GM23338 (cell line): ENCODE data around the gene PTPRN2. TPM values are rescaled to one million over a fixed set of nuclear protein-coding genes. Genes with fewer than 3 reads are reported as not detected.

ENCODE experiments used
- ATAC-seq: fragments of 200-7000 bp; cut with Tn5 transposase; 3 replicates; pipeline ENCODE4 v1.9.1; 2020
- DNase-seq: peaks from one replicate; pipeline ENCODE4 v3.0.0-alpha.2; 2015; ENCODE audit warnings: low spot score
- H2AFZ ChIP-seq: fragments of 200-600 bp; sonication (generic); 2 replicates; pipeline ENCODE4 v1.8.0; 2016; ENCODE audit warnings: antibody characterized with exemption, mild to moderate bottlenecking, moderate library complexity
- H3F3A ChIP-seq: fragments of 200-600 bp; sonication (generic); replicated peaks from 2 replicates; pipeline ENCODE4 v1.8.0; 2017; ENCODE audit warnings: antibody characterized with exemption, mixed run types, low read depth
- H3K27ac ChIP-seq: fragments of 200-600 bp; sonication (generic); 2 replicates; pipeline ENCODE4 v1.6.1; 2016; ENCODE audit warnings: low read depth
- H3K27me3 ChIP-seq: fragments of 200-600 bp; sonication (generic); 2 replicates; pipeline ENCODE4 v1.8.0; 2016; ENCODE audit warnings: mild to moderate bottlenecking, mixed run types, moderate library complexity; ENCODE audit not compliant: insufficient read depth
- H3K36me3 ChIP-seq: fragments of 200-600 bp; sonication (generic); 2 replicates; pipeline ENCODE4 v1.8.0; 2016; ENCODE audit warnings: mild to moderate bottlenecking; ENCODE audit not compliant: insufficient read depth
- H3K4me1 ChIP-seq: fragments of 200-600 bp; sonication (generic); 2 replicates; pipeline ENCODE4 v1.8.0; 2016; ENCODE audit warnings: mild to moderate bottlenecking, moderate library complexity; ENCODE audit not compliant: insufficient read depth
- H3K4me2 ChIP-seq: fragments of 200-600 bp; sonication (generic); 2 replicates; pipeline ENCODE4 v1.7.1; 2017; ENCODE audit warnings: mixed run types
- H3K4me3 ChIP-seq: fragments of 200-600 bp; sonication (generic); 2 replicates; pipeline ENCODE4 v1.6.1; 2016; ENCODE audit warnings: mixed run types
- H3K79me2 ChIP-seq: fragments of 200-600 bp; sonication (generic); replicated peaks from 2 replicates; pipeline ENCODE4 v1.8.0; 2017; ENCODE audit warnings: mild to moderate bottlenecking; ENCODE audit not compliant: insufficient read depth
- H3K9me2 ChIP-seq: fragments of 200-600 bp; sonication (generic); 2 replicates; pipeline ENCODE4 v1.8.0; 2017; ENCODE audit not compliant: insufficient read depth
- H4K20me1 ChIP-seq: fragments of 200-600 bp; sonication (generic); replicated peaks from 2 replicates; pipeline ENCODE4 v1.8.0; 2017; ENCODE audit warnings: mild to moderate bottlenecking; ENCODE audit not compliant: insufficient read depth
- H3K27ac Mint-ChIP-seq: 2 replicates; pipeline ENCODE4 v1.8.0; 2020; ENCODE audit warnings: inconsistent platforms, mild to moderate bottlenecking, moderate library complexity, mixed read lengths
- H3K27me3 Mint-ChIP-seq: 3 replicates; pipeline ENCODE4 v1.8.0; 2022; ENCODE audit warnings: low read depth, mild to moderate bottlenecking, moderate library complexity, mixed read lengths, inconsistent platforms; ENCODE audit not compliant: insufficient read depth, poor library complexity
- H3K36me3 Mint-ChIP-seq: 3 replicates; pipeline ENCODE4 v1.8.0; 2021; ENCODE audit warnings: low read depth, mild to moderate bottlenecking, inconsistent platforms, moderate library complexity, mixed read lengths
- H3K4me1 Mint-ChIP-seq: 3 replicates; pipeline ENCODE4 v1.8.0; 2020; ENCODE audit warnings: mild to moderate bottlenecking, inconsistent platforms, mixed read lengths
- H3K4me3 Mint-ChIP-seq: 3 replicates; pipeline ENCODE4 v1.8.0; 2021; ENCODE audit warnings: moderate library complexity, mild to moderate bottlenecking, inconsistent platforms, mixed read lengths
- H3K9me3 Mint-ChIP-seq: 3 replicates; pipeline ENCODE4 v1.8.0; 2020; ENCODE audit warnings: moderate library complexity, mild to moderate bottlenecking, inconsistent platforms, mixed read lengths
- EZH2 ChIP-seq: fragments of 200-600 bp; sonication (generic); IDR thresholded peaks from one replicate; pipeline ENCODE4 v1.8.0; 2017; ENCODE audit warnings: antibody characterized with exemption, mild to moderate bottlenecking, low read depth; ENCODE audit not compliant: unreplicated experiment
- NANOG ChIP-seq: IDR thresholded peaks from 2 replicates; pipeline ENCODE4 v1.6.1; 2016; ENCODE audit warnings: antibody characterized with exemption, borderline replicate concordance
- REST ChIP-seq: IDR thresholded peaks from one replicate; pipeline ENCODE4 v1.6.1; 2018; ENCODE audit warnings: antibody characterized with exemption; ENCODE audit not compliant: unreplicated experiment
- polyA plus RNA-seq: library from polyadenylated mRNA; unstranded; fragments of >200 nt; fragmentation: Nextera tagmentation; extraction: Ambion mirVana; gene quantifications from 2 replicates; pipeline ENCODE4 v1.2.1, GENCODE V29; 2016
- total RNA-seq: library from RNA; depleted of rRNA; stranded (reverse); fragments of >200 nt; shearing (Covaris generic); gene quantifications from 2 replicates; pipeline ENCODE4 v1.2.3, GENCODE V29; 2014
- TF ChIP-seq, protein P1 (sequence below), 2 experiments: fragments of 200-600 bp in 1 of 2; sonication (generic) in 1 of 2; conservative IDR thresholded peaks; 2 replicates each; pipeline versions ENCODE4 v1.5.1 to v1.6.1; 2016 to 2017; ENCODE audit warnings: antibody characterized with exemption in 2 of 2, low read depth in 2 of 2, mild to moderate bottlenecking in 2 of 2, moderate library complexity in 1 of 2

The PTPRN2 gene
- total and polyA plus RNA-seq, 2 experiments from 2014 or later: 0.87 to 4.0 TPM

- no peak for TF ChIP-seq EZH2
These were observed 15.4 kb downstream of the PTPRN2 start (continued) for GRCh38 chr7:158572000-158572828.

- H2AFZ ChIP-seq: peak overlapping the region; percentile 32; the same call in 1 of the 2 replicates
- 0 out of 2 replicates have a peak, but pooled peaks cover 3% of the 10 kb centered on the region for H4K20me1 ChIP-seq
- peak overlapping the region; percentile 71; the same call in 1 of the 2 replicates for H3K4me2 ChIP-seq
- peak overlapping the region; percentile 46 for H3K4me3 ChIP-seq
- peaks cover 32% of the 10 kb centered on the region for H3K27me3 ChIP-seq
- no peak overlapping the region for H3K27ac Mint-ChIP-seq
- no peak for TF ChIP-seq REST
- peaks cover 15% of the 10 kb centered on the region for H3K4me1 ChIP-seq
- H3K27me3 Mint-ChIP-seq: peaks cover 19% of the 10 kb centered on the region
- no peaks in the 10 kb centered on the region for H3F3A ChIP-seq
- no peaks in the 10 kb centered on the region for H3K36me3 ChIP-seq
- H3K36me3 Mint-ChIP-seq: no peaks in the 10 kb centered on the region
- ATAC-seq (peak; percentile 19), DNase-seq (no peak)
- peaks cover 6% of the 10 kb centered on the region; the same call in 1 of the 3 replicates for H3K4me1 Mint-ChIP-seq
- H3K27ac ChIP-seq: no peak overlapping the region
- no peaks in the 10 kb centered on the region for H3K9me2 ChIP-seq
- H3K4me3 Mint-ChIP-seq: peak overlapping the region; percentile 42; the same call in 2 of the 3 replicates
- H3K79me2 ChIP-seq: no peaks in the 10 kb centered on the region
- peaks cover 46% of the 10 kb centered on the region for H3K9me3 Mint-ChIP-seq
These were observed 17.0 kb downstream of the PTPRN2 start for GRCh38 chr7:158570449-158571170.

- TF ChIP-seq, protein P1, sequence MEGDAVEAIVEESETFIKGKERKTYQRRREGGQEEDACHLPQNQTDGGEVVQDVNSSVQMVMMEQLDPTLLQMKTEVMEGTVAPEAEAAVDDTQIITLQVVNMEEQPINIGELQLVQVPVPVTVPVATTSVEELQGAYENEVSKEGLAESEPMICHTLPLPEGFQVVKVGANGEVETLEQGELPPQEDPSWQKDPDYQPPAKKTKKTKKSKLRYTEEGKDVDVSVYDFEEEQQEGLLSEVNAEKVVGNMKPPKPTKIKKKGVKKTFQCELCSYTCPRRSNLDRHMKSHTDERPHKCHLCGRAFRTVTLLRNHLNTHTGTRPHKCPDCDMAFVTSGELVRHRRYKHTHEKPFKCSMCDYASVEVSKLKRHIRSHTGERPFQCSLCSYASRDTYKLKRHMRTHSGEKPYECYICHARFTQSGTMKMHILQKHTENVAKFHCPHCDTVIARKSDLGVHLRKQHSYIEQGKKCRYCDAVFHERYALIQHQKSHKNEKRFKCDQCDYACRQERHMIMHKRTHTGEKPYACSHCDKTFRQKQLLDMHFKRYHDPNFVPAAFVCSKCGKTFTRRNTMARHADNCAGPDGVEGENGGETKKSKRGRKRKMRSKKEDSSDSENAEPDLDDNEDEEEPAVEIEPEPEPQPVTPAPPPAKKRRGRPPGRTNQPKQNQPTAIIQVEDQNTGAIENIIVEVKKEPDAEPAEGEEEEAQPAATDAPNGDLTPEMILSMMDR (conservative IDR thresholded peaks at IDR 0.05; ENCODE audit: low read depth in 2 of 2): 0 out of 4 replicates have a peak, but pooled peaks of 1 of the 2 experiments have one; percentile 0
- no peak for TF ChIP-seq NANOG
- Mint-ChIP-seq H3K9me3 (peaks cover 51% of the 10 kb centered on the region), H3K27ac (no peak overlapping the region), H3K4me1 (peaks cover 11% of the 10 kb centered on the region; the same call in 2 of the 3 replicates), H3K36me3 (no peaks in the 10 kb centered on the region; the same call in 2 of the 3 replicates), H3K4me3 (no peak overlapping the region), H3K27me3 (peaks cover 19% of the 10 kb centered on the region)
- peak overlapping the region; percentile 46 for H3K4me3 ChIP-seq
- no peaks in the 10 kb centered on the region for H3K36me3 ChIP-seq
- no peak overlapping the region for H3K27ac ChIP-seq
- peak overlapping the region; percentile 32; the same call in 1 of the 2 replicates for H2AFZ ChIP-seq
- H3K4me2 ChIP-seq: peak overlapping the region; percentile 71
- H3K4me1 ChIP-seq: peaks cover 22% of the 10 kb centered on the region
- H3K79me2 ChIP-seq: no peaks in the 10 kb centered on the region
- peaks cover 32% of the 10 kb centered on the region for H3K27me3 ChIP-seq
- peak; percentile 80 for ATAC-seq
- no peaks in the 10 kb centered on the region for H4K20me1 ChIP-seq
- H3F3A ChIP-seq: no peaks in the 10 kb centered on the region
- DNase-seq: peak; percentile 76
- no peaks in the 10 kb centered on the region for H3K9me2 ChIP-seq
These were observed 17.7 kb downstream of the PTPRN2 start for GRCh38 chr7:158569858-158570323.
